Activated naive CD4-positive, alpha-beta T cell treated with anti-CD3 and anti-CD28 coated beads for 36 hours (primary cell): ENCODE data around the gene CARD19. TPM values are rescaled to one million over a fixed set of nuclear protein-coding genes. Genes with fewer than 3 reads are reported as not detected.
A peak's percentile ranks its signal among the peaks of the same experiment; 100 is the strongest.
"Not testable (repeated sequence)": the region's sequence is repeated elsewhere in the genome, so short reads cannot be mapped to it uniquely, and the experiment has no call there.

Experiments
- CTCF ChIA-PET: fragments of 350-600 bp; sonication (Branson Sonifier 250); formaldehyde crosslinking; loops from one replicate; lab custom pipeline; 2021; ENCODE audit warnings: antibody characterized with exemption; lab: Charles Lee
- DNase-seq: peaks from one replicate; pipeline ENCODE4 v3.0.0-alpha.2; 2020
- H3K27ac Mint-ChIP-seq: one replicate; pipeline ENCODE4 v1.8.0; 2021; ENCODE audit warnings: mild to moderate bottlenecking, mixed read lengths
- H3K27me3 Mint-ChIP-seq: one replicate; pipeline ENCODE4 v1.8.0; 2021; ENCODE audit warnings: low read depth, mixed read lengths
- H3K36me3 Mint-ChIP-seq: one replicate; pipeline ENCODE4 v1.8.0; 2021; ENCODE audit warnings: low read depth, mixed read lengths
- H3K4me1 Mint-ChIP-seq: one replicate; pipeline ENCODE4 v1.8.0; 2021; ENCODE audit warnings: low read depth, mixed read lengths
- H3K4me3 Mint-ChIP-seq: one replicate; pipeline ENCODE4 v1.8.0; 2021; ENCODE audit warnings: mild to moderate bottlenecking, moderate library complexity, mixed read lengths
- H3K9me3 Mint-ChIP-seq: one replicate; pipeline ENCODE4 v1.8.0; 2021; ENCODE audit warnings: mixed read lengths
- intact Hi-C: fragments of 100-400 bp; cut with micrococcal nuclease; formaldehyde crosslinking; loops from one replicate; pipeline ENCODE4 v1.15.1; 2023
- total RNA-seq, 2 experiments: library from RNA; stranded (reverse); gene quantifications; one replicate each; pipeline ENCODE4 v1.2.3, GENCODE V29; 2021

Gene CARD19
- total RNA-seq, 2 experiments from 2014 or later = 51.4 to 52.0 TPM

- Mint-ChIP-seq H3K4me3 (peak within 1 kb of the TSS; percentile 94), H3K9me3 (no peaks in the 10 kb centered on the region), H3K4me1 (peaks cover 67% of the 10 kb centered on the region), H3K27ac (peak within 1 kb of the TSS; percentile 91), H3K27me3 (no peaks in the 10 kb centered on the region), H3K36me3 (peaks cover 18% of the 10 kb centered on the region)
- DNase-seq = peak; percentile 96
- intact Hi-C loops = loop anchor here (1.0 to 5.0 kb wide), 5 partner anchors 12 to 1033 kb away; no protein-coding TSS in a partner anchor
- CTCF ChIA-PET = interaction anchor here (0.6 to 2.3 kb wide), 6 partner anchors 11 to 131 kb away, joined by 3 to 7 read pairs (median 3); no protein-coding TSS in a partner anchor
These were observed 38.2 kb downstream of the CARD19 start, which contains the start of gene NINJ1 for GRCh38 chr9:93134015-93134739. Gene NINJ1, minus strand, starts transcription at chr9:93134251. Its CDS starts 34 bp downstream, at chr9:93134217.

GRCh38 chr9:93134740-93135444 lies 38.9 kb downstream of the CARD19 start:
- Mint-ChIP-seq H3K4me1 (peaks cover 63% of the 10 kb centered on the region), H3K27ac (peak overlapping the region; percentile 91), H3K27me3 (no peaks in the 10 kb centered on the region), H3K4me3 (peak overlapping the region; percentile 94), H3K36me3 (peaks cover 18% of the 10 kb centered on the region), H3K9me3 (no peaks in the 10 kb centered on the region)
- CTCF ChIA-PET = interaction anchor here (1.0 to 2.3 kb wide), 3 partner anchors 15 to 26 kb away, joined by 3 to 7 read pairs (median 3); no protein-coding TSS in a partner anchor
- intact Hi-C loops = loop anchor here (1.0 to 5.0 kb wide), 5 partner anchors 11 to 1032 kb away; no protein-coding TSS in a partner anchor
- no peak for DNase-seq

GRCh38 chr9:93136011-93136440 lies 40.0 kb downstream of the CARD19 start:
- Mint-ChIP-seq H3K4me1 (peaks cover 61% of the 10 kb centered on the region), H3K9me3 (no peaks in the 10 kb centered on the region), H3K27ac (no peak overlapping the region), H3K36me3 (peaks cover 13% of the 10 kb centered on the region), H3K4me3 (no peak overlapping the region), H3K27me3 (no peaks in the 10 kb centered on the region)
- no peak for DNase-seq
- intact Hi-C loops = no loop called here
- CTCF ChIA-PET = interaction anchor here (0.7 to 2.3 kb wide), 5 partner anchors 14 to 995 kb away, joined by 3 to 7 read pairs (median 3); no protein-coding TSS in a partner anchor

GRCh38 chr9:93137362-93137761 lies 41.3 kb downstream of the CARD19 start:
- no peaks in the 10 kb centered on the region for H3K27me3 Mint-ChIP-seq
- H3K4me1 Mint-ChIP-seq = peaks cover 56% of the 10 kb centered on the region
- H3K9me3 Mint-ChIP-seq = no peaks in the 10 kb centered on the region
- H3K36me3 Mint-ChIP-seq = peaks cover 9% of the 10 kb centered on the region
- H3K4me3 Mint-ChIP-seq = no peak overlapping the region
- intact Hi-C loops = no loop called here
- no peak for DNase-seq
- no peak overlapping the region for H3K27ac Mint-ChIP-seq
- CTCF ChIA-PET = interaction anchor here (1.0 kb wide), 1 partner anchor 28 kb away, joined by 3 read pairs; no protein-coding TSS in a partner anchor

- peaks cover 53% of the 10 kb centered on the region for H3K4me1 Mint-ChIP-seq
- no peaks in the 10 kb centered on the region for H3K36me3 Mint-ChIP-seq
- no peaks in the 10 kb centered on the region for H3K27me3 Mint-ChIP-seq
- DNase-seq = no peak
- no peaks in the 10 kb centered on the region for H3K9me3 Mint-ChIP-seq
- intact Hi-C loops = no loop called here
- CTCF ChIA-PET = interaction anchor here (0.8 to 1.1 kb wide), 2 partner anchors 74 to 135 kb away, joined by 3 read pairs; no protein-coding TSS in a partner anchor
- H3K27ac Mint-ChIP-seq = peak overlapping the region; percentile 17
- H3K4me3 Mint-ChIP-seq = no peak overlapping the region
These were observed 42.3 kb downstream of the CARD19 start for GRCh38 chr9:93138171-93138764.

GRCh38 chr9:93139365-93140182 lies 43.6 kb downstream of the CARD19 start:
- H3K36me3 Mint-ChIP-seq = no peaks in the 10 kb centered on the region
- intact Hi-C loops = no loop called here
- no peak overlapping the region for H3K4me3 Mint-ChIP-seq

GRCh38 chr9:93141771-93142483 lies 45.9 kb downstream of the CARD19 start:
- Mint-ChIP-seq H3K27me3 (no peaks in the 10 kb centered on the region), H3K36me3 (peaks cover 12% of the 10 kb centered on the region), H3K27ac (no peak overlapping the region), H3K4me1 (peaks cover 63% of the 10 kb centered on the region), H3K9me3 (peaks cover 11% of the 10 kb centered on the region), H3K4me3 (no peak overlapping the region)
- CTCF ChIA-PET = interaction anchor here (0.8 to 2.0 kb wide), 3 partner anchors 13 to 33 kb away, joined by 3 to 7 read pairs (median 3); no protein-coding TSS in a partner anchor
- intact Hi-C loops = no loop called here
- DNase-seq = no peak

More at GRCh38 chr9:93139365-93140182, 43.6 kb downstream of the CARD19 start:
- H3K4me1 Mint-ChIP-seq = peaks cover 65% of the 10 kb centered on the region
- CTCF ChIA-PET = interaction anchor here (0.5 to 2.0 kb wide), 2 partner anchors 31 to 150 kb away, joined by 4 to 7 read pairs; no protein-coding TSS in a partner anchor
- no peaks in the 10 kb centered on the region for H3K27me3 Mint-ChIP-seq
- DNase-seq = no peak
- H3K27ac Mint-ChIP-seq = no peak overlapping the region
- no peaks in the 10 kb centered on the region for H3K9me3 Mint-ChIP-seq

GRCh38 chr9:93143830-93144530 lies 48.0 kb downstream of the CARD19 start:
- Mint-ChIP-seq H3K27me3 (no peaks in the 10 kb centered on the region), H3K27ac (peak overlapping the region; percentile 79), H3K36me3 (peaks cover 26% of the 10 kb centered on the region), H3K4me1 (peaks cover 68% of the 10 kb centered on the region), H3K4me3 (no peak overlapping the region), H3K9me3 (peaks cover 24% of the 10 kb centered on the region)
- DNase-seq = peak; percentile 67
- intact Hi-C loops = no loop called here
- CTCF ChIA-PET = interaction anchor here (0.5 to 1.9 kb wide), 3 partner anchors 10 to 170 kb away, joined by 3 to 13 read pairs (median 3); no protein-coding TSS in a partner anchor

GRCh38 chr9:93146696-93147095 lies 50.7 kb downstream of the CARD19 start:
- Mint-ChIP-seq H3K27ac (peak overlapping the region; percentile 96), H3K9me3 (peaks cover 27% of the 10 kb centered on the region), H3K4me1 (peaks cover 71% of the 10 kb centered on the region), H3K36me3 (peaks cover 30% of the 10 kb centered on the region), H3K4me3 (peak overlapping the region; percentile 66)
- CTCF ChIA-PET = interaction anchor here (1.0 kb wide), 2 partner anchors 8 to 83 kb away, joined by 3 read pairs; no protein-coding TSS in a partner anchor
- H3K27me3 Mint-ChIP-seq = not testable (repeated sequence)
- intact Hi-C loops = loop anchor here (1.0 to 5.0 kb wide), 9 partner anchors 10 to 192 kb away; partner anchors contain the start of genes CARD19 and NINJ1
- DNase-seq = peak; percentile 83

GRCh38 chr9:93147632-93148031 lies 51.6 kb downstream of the CARD19 start:
- Mint-ChIP-seq H3K27me3 (no peaks in the 10 kb centered on the region), H3K36me3 (peaks cover 30% of the 10 kb centered on the region), H3K27ac (peak overlapping the region; percentile 96), H3K4me3 (peak overlapping the region; percentile 41), H3K9me3 (peaks cover 27% of the 10 kb centered on the region), H3K4me1 (peaks cover 63% of the 10 kb centered on the region)
- DNase-seq = no peak
- CTCF ChIA-PET = no interaction called here
- intact Hi-C loops = loop anchor here (2.0 to 5.0 kb wide), 6 partner anchors 39 to 193 kb away; partner anchors contain the start of gene CARD19
